A549 (cell line): ENCODE measurements around the gene SNX5. TPM values are rescaled to one million over a fixed set of nuclear protein-coding genes. Genes with fewer than 3 reads are reported as not detected.

Experiments
- ATAC-seq, 2 experiments: fragments of 200-7000 bp in 1 of 2; fragments of >200 bp in 1 of 2; cut with Nextera tagmentation in 1 of 2; cut with Tn5 transposase in 1 of 2; 3 replicates each; pipeline versions ENCODE4 v1.8.0 to v1.9.1; 2018 to 2020; ENCODE audit warnings: mild to moderate bottlenecking in 1 of 2, moderate library complexity in 1 of 2
- CTCF ChIA-PET: fragments of 300-600 bp; sonication (Branson Sonifier 250); formaldehyde crosslinking; extraction: SDS; loops from one replicate; lab custom pipeline; 2021; ENCODE audit warnings: antibody characterized with exemption, inconsistent platforms; lab: Yijun Ruan, JAX
- POLR2A ChIA-PET: fragments of 350-600 bp; formaldehyde crosslinking; extraction: SDS; loops from one replicate; lab custom pipeline; 2021; ENCODE audit warnings: antibody characterized with exemption, inconsistent platforms; lab: Yijun Ruan, JAX
- DNase-seq, 2 experiments: peaks; one replicate each; pipeline versions ENCODE4 v3.0.0 to v3.0.0-alpha.2; 2011 to 2016; ENCODE audit warnings: low read depth in 1 of 2, low spot score in 1 of 2
- FAIRE-seq: peaks from 2 replicates; lab custom pipeline; 2011; peaks lifted over from hg19 to GRCh38; lab: Jason Lieb, UNC
- H3K27ac ChIP-seq, 2 experiments: fragments of >200 bp; sonication (Bioruptor Twin); formaldehyde crosslinking; 3 replicates each; pipeline ENCODE4 v1.5.1; 2016 to 2017
- H3K4me1 ChIP-seq: fragments of >200 bp; sonication (Bioruptor Twin); formaldehyde crosslinking; 3 replicates; pipeline ENCODE4 v1.6.1; 2016
- H3K4me2 ChIP-seq: fragments of >200 bp; sonication (Bioruptor Twin); formaldehyde crosslinking; 3 replicates; pipeline ENCODE4 v1.6.1; 2016
- H3K4me3 ChIP-seq: fragments of >200 bp; sonication (Bioruptor Twin); formaldehyde crosslinking; 3 replicates; pipeline ENCODE4 v1.5.1; 2016
- H3K9me3 ChIP-seq: fragments of >200 bp; sonication (Bioruptor Twin); formaldehyde crosslinking; 3 replicates; pipeline ENCODE4 v1.6.1; 2016
- ATOH8 ChIP-seq: fragments of 250-450 bp; sonication (Bioruptor Pico); IDR thresholded peaks from 2 replicates; pipeline ENCODE4 v1.5.0; 2020; ENCODE audit warnings: low read depth, mild to moderate bottlenecking, moderate library complexity
- CEBPB ChIP-seq, 2 experiments: fragments of >200 bp in 1 of 2; sonication (Bioruptor Twin) in 1 of 2; formaldehyde crosslinking in 1 of 2; IDR thresholded peaks; 2 replicates each; pipeline ENCODE4 v1.6.1; 2012 to 2016
- EHF ChIP-seq: fragments of 250-450 bp; sonication (Bioruptor Pico); IDR thresholded peaks from 2 replicates; pipeline ENCODE4 v1.5.0; 2020; ENCODE audit warnings: mild to moderate bottlenecking
- ESRRA ChIP-seq: fragments of 150-350 bp; IDR thresholded peaks from 2 replicates; pipeline ENCODE4 v1.6.1; 2014; ENCODE audit warnings: mild to moderate bottlenecking, low read length, borderline replicate concordance
- FOXS1 ChIP-seq: fragments of 250-450 bp; sonication (Bioruptor Pico); IDR thresholded peaks from 2 replicates; pipeline ENCODE4 v1.5.0; 2020; ENCODE audit warnings: mild to moderate bottlenecking, moderate library complexity
- HDAC2 ChIP-seq: fragments of 200-600 bp; sonication (generic); IDR thresholded peaks from 2 replicates; pipeline ENCODE4 v1.6.1; 2016
- HOXA7 ChIP-seq: fragments of 250-450 bp; sonication (Bioruptor Pico); IDR thresholded peaks from 2 replicates; pipeline ENCODE4 v1.5.0; 2020; ENCODE audit warnings: mild to moderate bottlenecking, moderate library complexity
- HOXB13 ChIP-seq: fragments of 250-450 bp; sonication (Bioruptor Pico); IDR thresholded peaks from 2 replicates; pipeline ENCODE4 v1.5.0; 2020; ENCODE audit warnings: low read depth, mild to moderate bottlenecking, moderate library complexity
- JUNB ChIP-seq: fragments of >200 bp; sonication (Bioruptor Twin); formaldehyde crosslinking; IDR thresholded peaks from 2 replicates; pipeline ENCODE4 v1.6.1; 2016
- KDM5A ChIP-seq: fragments of 200-600 bp; sonication (generic); IDR thresholded peaks from 2 replicates; pipeline ENCODE4 v1.6.1; 2016; ENCODE audit warnings: antibody characterized with exemption, mild to moderate bottlenecking
- MAFK ChIP-seq: fragments of 450-650 bp; IDR thresholded peaks from 2 replicates; pipeline ENCODE4 v1.6.1; 2014; ENCODE audit not compliant: partially characterized antibody
- MAZ ChIP-seq: fragments of 150-350 bp; IDR thresholded peaks from 2 replicates; pipeline ENCODE4 v1.6.1; 2014; ENCODE audit warnings: antibody characterized with exemption, low read depth, low read length, borderline replicate concordance
- MYC ChIP-seq: IDR thresholded peaks from 2 replicates; pipeline ENCODE4 v1.6.1; 2012; ENCODE audit warnings: mild to moderate bottlenecking, inconsistent platforms, low read length, improper control_type of control experiment, borderline replicate concordance
- NFE2L2 ChIP-seq: fragments of 150-350 bp; conservative IDR thresholded peaks from 2 replicates; pipeline ENCODE4 v1.6.1; 2014; ENCODE audit warnings: low read length
- RCOR1 ChIP-seq: fragments of 150-350 bp; IDR thresholded peaks from 2 replicates; pipeline ENCODE4 v1.6.1; 2014; ENCODE audit warnings: antibody characterized with exemption, low read length, low read depth
- RFX5 ChIP-seq: fragments of 450-650 bp; IDR thresholded peaks from 2 replicates; pipeline ENCODE4 v1.7.1; 2014; ENCODE audit warnings: antibody characterized with exemption, mild to moderate bottlenecking, moderate library complexity
- SREBF2 ChIP-seq: fragments of 450-650 bp; IDR thresholded peaks from 2 replicates; pipeline ENCODE4 v1.6.1; 2014; ENCODE audit warnings: mild to moderate bottlenecking, moderate library complexity
- USF2 ChIP-seq: fragments of 450-650 bp; IDR thresholded peaks from 2 replicates; pipeline ENCODE4 v1.6.1; 2014; ENCODE audit warnings: antibody characterized with exemption
- ZFP36 ChIP-seq: fragments of 450-650 bp; IDR thresholded peaks from 2 replicates; pipeline ENCODE4 v1.6.1; 2014; ENCODE audit warnings: borderline replicate concordance; ENCODE audit not compliant: partially characterized antibody
- WGBS: methylation state at CpG from one replicate; pipeline ENCODE4 v1.1.6; 2017; ENCODE audit errors: missing lambda C conversion rate; 5-methylcytosine and 5-hydroxymethylcytosine counted together
- polyA plus RNA-seq, 4 experiments: library from polyadenylated mRNA; depleted of rRNA in 3 of 4; stranded (reverse); fragments of >200 nt; fragmentation: RNase III in 1 of 4; extraction: RNeasy Plus Mini Kit Qiagen cat#74134 plus additional on column Dnase treatment in 1 of 4; gene quantifications; 2 replicates in 3 of 4; 3 replicates in 1 of 4; pipeline ENCODE4 v1.2.3, GENCODE V29; 2011 to 2017
- TF ChIP-seq, protein P1 (sequence below): fragments of >200 bp; sonication (Bioruptor Twin); formaldehyde crosslinking; IDR thresholded peaks from 3 replicates; pipeline ENCODE4 v1.6.1; 2016
- TF ChIP-seq, protein P2 (sequence below): fragments of 200-600 bp; sonication (generic); IDR thresholded peaks from 2 replicates; pipeline ENCODE4 v1.6.1; 2016; ENCODE audit warnings: antibody characterized with exemption, mild to moderate bottlenecking, moderate library complexity

SNX5 gene
- polyA plus RNA-seq, 2 of the 4 experiments (the other 2 are of a cell fraction), result 225 to 342 TPM

- TF ChIP-seq MAZ, result no peak
- TF ChIP-seq JUNB, result no peak
Observed at GRCh38 chr20:17987988-17988387, 19.4 kb upstream of the SNX5 start (continued).

GRCh38 chr20:17985388-17986018, 16.9 kb upstream of the SNX5 start:
- Histone ChIP-seq H3K4me2 (no peak overlapping the region), H3K4me1 (0 out of 3 replicates have a peak, but pooled peaks cover 5% of the 10 kb centered on the region), H3K9me3 (no peaks in the 10 kb centered on the region), H3K4me3 (no peak overlapping the region), H3K27ac (no peak overlapping the region)
- no peak for FAIRE-seq
- ChIA-PET POLR2A (interaction anchor here (0.7 kb wide), 1 partner anchor 18 kb away, joined by 3 read pairs; no protein-coding TSS in a partner anchor), CTCF (interaction anchor here (0.6 to 5.3 kb wide), 5 partner anchors 10 to 482 kb away, joined by 3 to 36 read pairs (median 3); no protein-coding TSS in a partner anchor)
- peak; percentile 47 to 73; a peak in 5 of 6 replicates for ATAC-seq
- 79% methylated on average over 7 of the region's 7 CpGs for WGBS
- peak; percentile 12 for TF ChIP-seq MAFK
- TF ChIP-seq CEBPB (IDR thresholded peaks at IDR 0.05), result peak; percentile 43 to 66; a peak in 3 of 4 replicates
- TF ChIP-seq KDM5A, result no peak
- no peak for DNase-seq

DNA sequence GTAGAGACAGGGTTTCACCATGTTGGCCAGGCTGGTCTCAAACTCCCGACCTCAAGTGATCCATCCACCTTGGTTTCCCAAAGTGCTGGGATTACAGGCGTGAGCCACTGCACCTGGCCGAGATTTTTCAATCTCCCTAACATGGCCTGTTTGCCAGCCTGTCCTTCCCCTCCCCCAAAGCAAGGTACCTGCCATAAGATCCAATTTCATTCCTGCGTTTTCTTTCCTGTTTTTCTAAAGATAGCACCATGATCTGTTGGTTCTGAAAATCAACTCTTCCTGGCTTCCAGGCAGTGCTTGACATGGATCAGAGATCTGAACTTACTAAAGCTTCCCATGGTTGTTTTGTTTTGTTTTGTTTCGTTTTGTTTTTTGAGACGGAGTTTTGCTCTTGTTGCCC, 7.7 kb upstream of the SNX5 start:
- ATAC-seq, result no peak
- DNase-seq, result no peak
- H3K4me3 ChIP-seq, result no peak overlapping the region
- no peak for FAIRE-seq
- no peak overlapping the region for H3K27ac ChIP-seq
- CTCF ChIA-PET, result interaction anchor here (1.2 kb wide), 1 partner anchor 546 kb away, joined by 3 read pairs; no protein-coding TSS in a partner anchor
- H3K4me2 ChIP-seq, result no peak overlapping the region
- no peaks in the 10 kb centered on the region for H3K9me3 ChIP-seq
- TF ChIP-seq ZFP36 (no peak), MYC (no peak), HOXA7 (CRISPR knock-in tag) (no peak), RCOR1 (no peak), EHF (CRISPR knock-in tag) (no peak), JUNB (no peak), RFX5 (no peak), ATOH8 (CRISPR knock-in tag) (no peak), USF2 (no peak), HDAC2 (no peak), SREBF2 (no peak), MAFK (no peak), NFE2L2 (no peak), ESRRA (no peak), HOXB13 (CRISPR knock-in tag) (no peak), FOXS1 (CRISPR knock-in tag) (no peak)
- TF ChIP-seq, protein P1, sequence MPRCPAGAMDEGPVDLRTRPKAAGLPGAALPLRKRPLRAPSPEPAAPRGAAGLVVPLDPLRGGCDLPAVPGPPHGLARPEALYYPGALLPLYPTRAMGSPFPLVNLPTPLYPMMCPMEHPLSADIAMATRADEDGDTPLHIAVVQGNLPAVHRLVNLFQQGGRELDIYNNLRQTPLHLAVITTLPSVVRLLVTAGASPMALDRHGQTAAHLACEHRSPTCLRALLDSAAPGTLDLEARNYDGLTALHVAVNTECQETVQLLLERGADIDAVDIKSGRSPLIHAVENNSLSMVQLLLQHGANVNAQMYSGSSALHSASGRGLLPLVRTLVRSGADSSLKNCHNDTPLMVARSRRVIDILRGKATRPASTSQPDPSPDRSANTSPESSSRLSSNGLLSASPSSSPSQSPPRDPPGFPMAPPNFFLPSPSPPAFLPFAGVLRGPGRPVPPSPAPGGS, result no peak
- TF ChIP-seq, protein P2, sequence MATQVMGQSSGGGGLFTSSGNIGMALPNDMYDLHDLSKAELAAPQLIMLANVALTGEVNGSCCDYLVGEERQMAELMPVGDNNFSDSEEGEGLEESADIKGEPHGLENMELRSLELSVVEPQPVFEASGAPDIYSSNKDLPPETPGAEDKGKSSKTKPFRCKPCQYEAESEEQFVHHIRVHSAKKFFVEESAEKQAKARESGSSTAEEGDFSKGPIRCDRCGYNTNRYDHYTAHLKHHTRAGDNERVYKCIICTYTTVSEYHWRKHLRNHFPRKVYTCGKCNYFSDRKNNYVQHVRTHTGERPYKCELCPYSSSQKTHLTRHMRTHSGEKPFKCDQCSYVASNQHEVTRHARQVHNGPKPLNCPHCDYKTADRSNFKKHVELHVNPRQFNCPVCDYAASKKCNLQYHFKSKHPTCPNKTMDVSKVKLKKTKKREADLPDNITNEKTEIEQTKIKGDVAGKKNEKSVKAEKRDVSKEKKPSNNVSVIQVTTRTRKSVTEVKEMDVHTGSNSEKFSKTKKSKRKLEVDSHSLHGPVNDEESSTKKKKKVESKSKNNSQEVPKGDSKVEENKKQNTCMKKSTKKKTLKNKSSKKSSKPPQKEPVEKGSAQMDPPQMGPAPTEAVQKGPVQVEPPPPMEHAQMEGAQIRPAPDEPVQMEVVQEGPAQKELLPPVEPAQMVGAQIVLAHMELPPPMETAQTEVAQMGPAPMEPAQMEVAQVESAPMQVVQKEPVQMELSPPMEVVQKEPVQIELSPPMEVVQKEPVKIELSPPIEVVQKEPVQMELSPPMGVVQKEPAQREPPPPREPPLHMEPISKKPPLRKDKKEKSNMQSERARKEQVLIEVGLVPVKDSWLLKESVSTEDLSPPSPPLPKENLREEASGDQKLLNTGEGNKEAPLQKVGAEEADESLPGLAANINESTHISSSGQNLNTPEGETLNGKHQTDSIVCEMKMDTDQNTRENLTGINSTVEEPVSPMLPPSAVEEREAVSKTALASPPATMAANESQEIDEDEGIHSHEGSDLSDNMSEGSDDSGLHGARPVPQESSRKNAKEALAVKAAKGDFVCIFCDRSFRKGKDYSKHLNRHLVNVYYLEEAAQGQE, result no peak
- peaks cover 25% of the 10 kb centered on the region for H3K4me1 ChIP-seq
- POLR2A ChIA-PET, result no interaction called here
- WGBS, result 92% methylated on average over 6 of the region's 6 CpGs
